GM08714 (cell line): ENCODE measurements around the gene SEMA4A.
A peak's percentile ranks its signal among the peaks of the same experiment; 100 is the strongest.
"Not testable (repeated sequence)": the region's sequence is repeated elsewhere in the genome, so short reads cannot be mapped to it uniquely, and the experiment has no call there.

ENCODE experiments used
- H3K4me3 ChIP-seq: fragments of 200-500 bp; sonication (Bioruptor generic); 2 replicates; pipeline ENCODE4 v1.5.1; 2014; ENCODE audit warnings: mild to moderate bottlenecking, low read length, inconsistent platforms
- ZNF274 ChIP-seq: IDR thresholded peaks from 2 replicates; pipeline ENCODE4 v1.6.1; 2012; ENCODE audit warnings: mild to moderate bottlenecking, low read depth, low read length

The SEMA4A gene

DNA sequence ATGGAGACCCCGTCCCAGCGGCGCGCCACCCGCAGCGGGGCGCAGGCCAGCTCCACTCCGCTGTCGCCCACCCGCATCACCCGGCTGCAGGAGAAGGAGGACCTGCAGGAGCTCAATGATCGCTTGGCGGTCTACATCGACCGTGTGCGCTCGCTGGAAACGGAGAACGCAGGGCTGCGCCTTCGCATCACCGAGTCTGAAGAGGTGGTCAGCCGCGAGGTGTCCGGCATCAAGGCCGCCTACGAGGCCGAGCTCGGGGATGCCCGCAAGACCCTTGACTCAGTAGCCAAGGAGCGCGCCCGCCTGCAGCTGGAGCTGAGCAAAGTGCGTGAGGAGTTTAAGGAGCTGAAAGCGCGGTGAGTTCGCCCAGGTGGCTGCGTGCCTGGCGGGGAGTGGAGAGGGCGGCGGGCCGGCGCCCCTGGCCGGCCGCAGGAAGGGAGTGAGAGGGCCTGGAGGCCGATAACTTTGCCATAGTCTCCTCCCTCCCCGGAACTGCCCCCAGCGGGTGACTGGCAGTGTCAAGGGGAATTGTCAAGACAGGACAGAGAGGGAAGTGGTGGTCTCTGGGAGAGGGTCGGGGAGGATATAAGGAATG, 38.4 kb upstream of the SEMA4A start:
- H3K4me3 ChIP-seq, result peak overlapping the region; percentile 82
- TF ChIP-seq ZNF274, result no peak

DNA sequence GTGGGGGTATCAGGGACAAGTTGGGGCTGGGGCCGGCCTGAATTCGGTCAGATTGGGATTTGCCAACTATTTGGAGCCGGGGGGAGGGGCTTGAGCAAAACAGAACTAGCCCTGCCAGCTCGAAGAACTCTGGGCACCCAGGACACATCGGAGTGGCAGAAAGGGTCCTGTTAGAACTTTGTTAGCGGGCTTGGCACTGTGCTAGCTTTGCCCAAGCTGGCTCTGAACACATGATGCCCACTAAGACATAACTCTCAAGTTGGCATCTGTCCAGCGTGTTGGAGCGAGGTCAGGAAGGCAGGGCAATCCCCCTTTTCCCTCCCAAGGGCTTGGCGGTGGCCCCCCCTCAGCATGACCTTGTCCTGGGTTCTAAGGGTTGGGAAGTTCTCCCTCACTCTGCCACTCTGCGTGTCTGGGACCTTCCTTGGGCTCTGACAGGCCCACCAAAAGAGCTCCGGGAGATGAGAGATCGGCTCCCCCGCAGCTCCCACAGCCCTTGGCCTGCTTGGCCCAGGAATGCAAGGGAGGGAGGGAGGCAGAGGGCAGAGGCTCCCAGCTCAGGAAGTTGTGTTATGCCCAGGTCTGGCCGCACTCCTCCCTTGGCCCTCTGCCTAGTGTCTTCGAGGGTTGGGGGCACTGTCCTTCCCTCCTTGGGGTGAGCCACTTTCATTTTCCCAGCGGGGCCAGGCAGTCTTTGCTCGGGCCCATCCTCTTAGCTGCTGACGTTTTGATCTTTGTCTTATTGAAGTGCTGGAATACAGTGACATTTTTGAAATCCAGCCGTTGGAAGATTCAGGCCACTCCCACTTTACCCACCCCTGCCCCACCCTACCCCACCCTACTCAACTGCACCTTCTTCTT, 37.6 kb upstream of the SEMA4A start:
- no peak for TF ChIP-seq ZNF274
- peak overlapping the region; percentile 82 for H3K4me3 ChIP-seq

DNA sequence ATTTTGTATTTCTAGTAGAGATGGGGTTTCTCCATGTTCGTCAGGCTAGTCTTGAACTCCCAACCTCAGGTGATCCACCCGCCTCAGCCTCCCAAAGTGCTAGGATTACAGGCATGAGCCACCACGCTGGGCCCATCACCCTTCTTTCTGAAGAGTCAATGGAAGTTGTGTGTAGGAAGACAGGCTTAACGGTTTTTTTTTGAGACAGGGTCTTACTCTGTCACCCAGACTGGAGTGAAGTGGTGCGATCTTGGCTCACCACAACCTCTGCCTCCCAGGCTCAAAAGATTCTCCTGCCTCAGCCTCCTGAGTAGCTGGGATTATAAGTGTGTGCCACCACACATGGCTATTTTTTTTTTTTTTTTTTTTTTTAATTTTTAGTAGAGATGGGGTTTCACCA, 36.7 kb upstream of the SEMA4A start:
- H3K4me3 ChIP-seq, result peak overlapping the region; percentile 82; the same call in 1 of the 2 replicates

DNA sequence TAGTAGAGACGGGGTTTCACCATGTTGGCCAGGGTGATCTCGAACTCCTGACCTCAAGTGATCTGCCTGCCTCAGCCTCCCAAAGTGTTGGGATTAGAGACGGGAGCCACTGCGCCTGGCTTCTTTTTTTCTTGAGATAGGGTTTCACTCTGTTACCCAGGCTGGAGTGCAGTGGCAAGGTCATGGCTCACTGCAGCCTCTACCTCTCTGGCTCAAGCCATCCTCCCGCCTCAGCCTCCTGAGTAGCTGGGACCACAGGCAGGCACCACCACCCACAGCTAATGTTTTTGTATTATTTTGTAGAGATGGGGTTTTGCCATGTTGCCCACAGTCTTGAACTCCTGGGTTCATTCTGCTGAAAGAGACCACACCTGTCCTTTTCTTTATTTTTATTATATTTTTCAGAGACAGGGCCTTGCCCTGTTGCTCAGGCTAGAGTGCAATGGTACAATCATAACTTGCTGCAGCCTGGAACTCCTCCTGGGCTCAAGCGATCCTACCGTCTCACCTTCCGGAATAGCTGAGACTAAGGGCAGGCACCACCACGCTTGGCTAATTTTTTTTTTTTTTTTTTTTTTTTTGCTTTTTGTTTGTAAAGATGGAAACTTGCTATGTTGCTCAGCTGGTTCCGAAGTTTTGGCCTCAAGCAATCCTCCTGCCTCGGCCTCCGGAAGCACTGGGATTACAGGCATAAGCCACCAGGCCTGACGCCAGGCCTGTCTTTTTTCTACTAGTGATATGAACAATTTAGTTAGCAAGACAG, 35.8 kb upstream of the SEMA4A start:
- no peak overlapping the region for H3K4me3 ChIP-seq
- no peak for TF ChIP-seq ZNF274

DNA sequence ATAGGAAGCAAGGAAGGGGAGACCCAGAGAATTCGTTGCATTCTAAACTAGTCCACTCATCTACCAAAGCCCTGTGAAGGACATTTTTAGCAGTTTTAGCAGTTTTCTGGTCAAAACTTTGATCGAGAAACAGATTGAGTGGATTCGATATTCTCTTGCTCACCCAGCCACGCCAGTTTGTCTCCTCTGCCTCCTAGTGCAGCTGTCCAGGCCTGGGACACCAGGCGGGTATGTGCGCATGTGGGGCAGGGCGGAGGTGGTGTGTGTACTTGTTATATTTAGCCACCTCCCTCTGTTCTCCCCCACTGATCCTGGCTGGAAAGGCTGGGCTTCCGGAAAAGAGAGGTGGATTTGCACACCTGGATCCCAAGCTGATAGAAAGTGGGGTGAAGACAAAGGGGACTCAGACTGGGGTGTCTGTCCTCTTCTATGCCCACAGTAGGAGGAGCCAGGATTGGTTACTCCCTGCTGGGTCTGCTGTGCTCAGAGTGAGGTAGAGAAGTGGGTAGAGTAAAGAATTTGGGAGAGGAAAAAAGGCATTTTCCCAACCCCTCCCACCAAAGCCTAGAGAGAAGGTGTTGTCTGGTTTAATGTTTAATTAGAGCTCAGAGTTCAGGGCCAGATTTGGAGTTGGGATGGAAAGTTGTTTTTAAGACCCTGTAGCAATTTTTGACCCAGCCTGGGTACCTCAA, 35.1 kb upstream of the SEMA4A start:
- H3K4me3 ChIP-seq, result no peak overlapping the region
- TF ChIP-seq ZNF274, result no peak

DNA sequence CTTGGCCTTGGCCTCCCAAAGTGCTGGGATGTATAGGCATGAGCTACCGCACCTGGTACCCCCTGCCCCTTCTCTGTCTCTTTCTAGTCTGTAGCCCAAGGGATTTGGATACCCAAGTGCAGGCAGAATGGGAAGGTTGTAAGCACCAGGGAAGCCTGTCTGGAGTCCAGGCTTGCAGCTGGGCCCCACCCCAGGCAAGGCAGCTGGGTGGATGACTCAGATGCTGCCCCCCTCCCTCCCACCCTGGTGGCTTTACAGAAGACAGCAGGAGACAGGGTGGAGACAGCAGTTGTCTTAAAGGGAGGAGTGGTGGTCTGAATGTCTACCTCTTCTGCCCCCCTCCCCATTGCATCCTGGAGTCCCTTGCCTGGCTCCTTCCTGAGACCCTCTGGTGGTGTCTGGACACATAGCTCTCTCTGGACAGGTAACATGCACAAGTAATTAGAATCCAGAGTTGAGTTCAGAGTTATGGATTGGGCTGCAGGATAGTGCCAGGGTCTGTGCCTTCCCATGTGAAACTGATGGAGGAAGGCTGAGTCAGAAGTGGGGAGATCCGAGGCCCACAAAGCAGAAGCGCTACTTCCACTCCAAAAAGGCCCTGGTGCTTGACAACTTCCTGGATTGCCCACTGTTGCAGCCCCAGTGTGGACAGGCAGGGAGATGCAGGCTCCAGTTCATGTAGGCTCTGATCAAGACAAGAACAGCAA, 33.7 kb upstream of the SEMA4A start:
- H3K4me3 ChIP-seq, result no peak overlapping the region

DNA sequence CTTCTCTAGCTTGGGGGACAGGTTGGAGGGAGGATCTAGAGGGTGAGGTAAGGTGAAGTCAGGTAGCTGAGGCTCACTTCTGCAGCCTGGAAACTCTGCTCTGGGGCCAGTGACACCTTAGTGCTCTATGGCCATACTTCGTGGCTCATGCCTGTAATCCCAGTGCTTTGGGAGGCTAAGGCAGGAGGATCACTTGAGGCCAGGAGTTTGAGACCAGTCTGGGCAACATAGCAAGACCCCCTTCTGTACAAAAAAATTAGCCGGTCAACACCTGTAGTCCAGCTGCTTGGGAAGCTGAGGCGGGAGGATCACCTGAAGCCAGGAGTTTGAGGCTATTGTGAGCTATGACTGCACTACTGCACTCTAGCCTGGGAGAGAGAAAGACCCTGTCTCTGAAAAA, 33.1 kb upstream of the SEMA4A start:
- no peak for TF ChIP-seq ZNF274

More for the DNA sequence above, 33.7 kb upstream of the SEMA4A start:
- no peak for TF ChIP-seq ZNF274

DNA sequence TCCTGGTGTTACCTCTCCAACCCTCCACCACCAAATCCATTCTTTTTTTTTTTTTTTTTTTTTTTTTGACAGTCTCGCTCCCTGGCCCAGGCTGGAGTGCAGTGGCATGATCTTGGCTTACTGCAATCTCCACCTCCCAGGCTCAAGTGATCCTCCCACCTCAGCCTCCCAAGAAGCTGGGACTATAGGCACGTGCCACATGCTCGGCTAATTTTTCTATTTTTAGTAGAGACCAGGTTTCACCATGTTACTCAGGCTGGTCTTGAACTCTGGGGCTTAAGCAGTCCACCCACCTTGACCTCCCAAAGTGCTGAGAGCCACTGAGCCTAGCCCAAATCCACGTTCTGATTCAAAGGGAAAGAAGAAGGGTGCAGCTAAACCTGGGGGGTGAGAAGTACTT, 32.4 kb upstream of the SEMA4A start:
- not testable (repeated sequence) for H3K4me3 ChIP-seq

More for the DNA sequence above, 33.1 kb upstream of the SEMA4A start:
- no peak overlapping the region for H3K4me3 ChIP-seq

DNA sequence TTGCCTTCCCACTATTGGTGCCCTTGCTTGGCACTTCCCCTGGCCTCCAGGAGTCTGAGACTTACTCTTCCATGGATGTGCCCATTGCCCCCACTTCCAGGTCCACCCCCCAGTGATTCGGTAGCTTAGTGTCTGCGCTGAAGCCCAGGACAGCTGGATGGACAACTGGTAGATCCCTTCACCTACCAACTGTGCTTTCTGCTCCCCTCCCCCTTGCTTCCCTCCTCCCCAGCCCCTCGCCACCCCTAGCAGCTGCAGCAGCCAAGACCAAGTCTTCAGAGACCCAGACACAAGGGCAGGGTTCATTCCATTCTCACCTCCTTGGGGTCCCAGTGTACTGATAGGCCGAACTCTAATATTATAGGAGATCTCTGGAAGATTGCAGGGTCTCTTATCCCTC, 31.9 kb upstream of the SEMA4A start:
- no peak for TF ChIP-seq ZNF274
- H3K4me3 ChIP-seq, result no peak overlapping the region

DNA sequence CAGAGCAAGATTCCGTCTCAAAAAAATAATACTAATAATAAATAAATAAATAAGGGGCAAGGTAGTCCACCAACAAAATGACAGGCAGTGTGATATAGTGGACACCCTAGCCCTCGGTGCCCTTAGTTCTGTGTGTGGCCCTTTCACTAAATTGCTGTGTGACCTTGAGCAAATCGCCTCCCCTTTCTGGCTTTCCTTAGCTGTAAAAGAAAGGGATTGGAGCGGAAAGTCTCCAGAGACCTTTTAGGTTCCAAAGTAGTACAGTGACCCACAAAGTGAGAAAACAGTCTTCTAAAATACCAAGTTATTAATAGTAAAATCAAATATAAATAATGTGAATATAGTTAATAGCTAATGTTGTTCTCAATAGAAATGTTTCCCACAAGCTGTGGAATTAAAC, 31.3 kb upstream of the SEMA4A start:
- H3K4me3 ChIP-seq, result no peak overlapping the region
- TF ChIP-seq ZNF274, result no peak

DNA sequence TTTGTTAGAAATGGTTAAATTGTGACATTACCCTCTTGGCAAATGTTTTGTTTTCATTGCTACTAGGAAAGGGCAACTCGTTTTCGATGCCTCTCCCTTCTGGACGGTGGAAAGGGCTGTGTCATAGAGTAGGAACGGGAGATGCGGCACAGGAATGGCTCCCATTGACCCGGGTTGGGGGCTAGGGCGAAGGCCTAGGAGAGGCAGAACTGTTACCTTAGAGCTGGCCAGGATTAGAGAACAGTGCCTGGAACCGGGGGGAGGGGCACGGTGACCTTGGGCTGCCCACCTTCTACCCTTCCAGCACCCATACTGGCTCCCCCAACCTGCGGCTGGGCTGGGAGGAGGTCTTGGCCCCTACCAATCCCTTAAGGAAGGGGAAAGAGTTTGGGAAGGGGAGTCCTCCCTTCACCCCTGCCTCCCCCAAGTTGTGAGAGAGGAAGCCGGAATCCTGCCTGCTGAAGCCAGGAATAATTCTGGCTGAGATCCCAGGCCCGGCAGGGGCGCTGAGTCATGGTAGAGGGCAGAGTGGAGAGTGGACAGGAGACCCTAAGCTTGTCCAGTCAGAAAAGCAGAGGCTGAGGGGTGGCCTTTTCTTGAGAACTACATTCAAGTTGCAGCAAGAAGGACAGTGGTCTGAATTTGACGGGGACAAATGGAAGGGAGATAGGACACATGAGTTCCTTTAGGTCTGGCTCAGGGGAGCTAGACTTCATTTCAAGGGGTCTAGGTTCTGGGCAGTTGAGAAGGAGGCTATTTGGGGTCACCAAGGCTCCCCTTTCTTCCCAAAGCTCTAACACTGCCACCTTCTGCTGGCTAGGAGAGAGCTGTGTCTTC, 30.6 kb upstream of the SEMA4A start:
- TF ChIP-seq ZNF274, result no peak
- no peak overlapping the region for H3K4me3 ChIP-seq

DNA sequence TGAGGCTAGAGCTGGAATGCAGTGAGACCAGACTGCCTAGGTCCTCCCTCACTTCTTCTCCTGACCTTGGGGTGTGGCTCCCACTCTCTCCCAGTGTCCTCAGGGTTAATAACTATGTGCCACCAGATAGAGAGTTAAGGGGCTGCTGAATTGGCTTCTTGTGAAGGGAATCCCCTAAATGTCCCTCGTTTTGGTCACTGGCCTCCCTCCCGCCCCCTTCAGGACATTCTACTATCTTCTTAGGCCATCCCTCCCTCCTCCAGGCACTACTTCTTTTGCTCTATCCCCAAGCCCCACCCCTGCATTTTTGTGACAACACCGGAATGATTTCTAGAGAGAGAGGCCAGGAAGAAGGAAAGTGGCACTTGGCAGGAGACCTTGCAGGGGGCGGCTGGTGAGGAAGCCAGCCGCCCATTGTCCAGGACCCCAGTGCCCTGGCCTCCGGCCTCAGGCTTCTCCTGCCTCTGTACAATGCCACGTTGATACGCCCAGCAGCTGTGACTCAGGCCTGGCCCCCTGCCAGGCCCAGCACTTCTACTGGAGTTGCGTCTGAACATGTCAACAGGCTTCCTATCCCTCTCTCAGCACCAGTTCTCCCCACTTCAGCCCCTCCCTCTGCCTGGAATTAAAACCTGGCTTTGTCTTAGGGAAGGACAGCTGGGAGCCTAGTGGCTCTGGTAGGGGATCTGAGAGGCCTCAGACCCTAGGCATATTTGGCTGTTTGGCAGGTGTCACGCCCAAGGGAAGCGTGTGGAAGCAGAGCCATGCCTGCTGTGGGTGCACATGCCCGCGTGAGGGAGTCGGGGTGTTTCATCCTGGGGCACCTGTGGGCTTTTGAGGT, 29.8 kb upstream of the SEMA4A start:
- no peak for TF ChIP-seq ZNF274
- no peak overlapping the region for H3K4me3 ChIP-seq
